Activated CD4-positive, alpha-beta memory T cell treated with anti-CD3 and anti-CD28 coated beads for 36 hours (primary cell): ENCODE data around the gene TTLL12. TPM values are rescaled to one million over a fixed set of nuclear protein-coding genes. Genes with fewer than 3 reads are reported as not detected.

Experiments
- CTCF ChIA-PET: fragments of 350-600 bp; sonication (Branson Sonifier 250); formaldehyde crosslinking; loops from one replicate; lab custom pipeline; 2021; ENCODE audit warnings: antibody characterized with exemption, inconsistent platforms; lab: Charles Lee
- POLR2A ChIA-PET: fragments of 350-600 bp; sonication (Branson Sonifier 250); formaldehyde crosslinking; loops from one replicate; lab custom pipeline; 2021; ENCODE audit warnings: antibody characterized with exemption; lab: Charles Lee
- DNase-seq: peaks from one replicate; pipeline ENCODE4 v3.0.0-alpha.2; 2020
- H3K27ac Mint-ChIP-seq: one replicate; pipeline ENCODE4 v1.8.0; 2021; ENCODE audit warnings: mixed read lengths
- H3K27me3 Mint-ChIP-seq: one replicate; pipeline ENCODE4 v1.8.0; 2021; ENCODE audit warnings: mixed read lengths
- H3K36me3 Mint-ChIP-seq: one replicate; pipeline ENCODE4 v1.8.0; 2021; ENCODE audit warnings: mixed read lengths
- H3K4me1 Mint-ChIP-seq: one replicate; pipeline ENCODE4 v1.8.0; 2021; ENCODE audit warnings: low read depth, mixed read lengths
- H3K4me3 Mint-ChIP-seq: one replicate; pipeline ENCODE4 v1.8.0; 2021; ENCODE audit warnings: mild to moderate bottlenecking, mixed read lengths
- H3K9me3 Mint-ChIP-seq: one replicate; pipeline ENCODE4 v1.8.0; 2021; ENCODE audit warnings: mixed read lengths
- intact Hi-C: fragments of 100-400 bp; cut with micrococcal nuclease; formaldehyde crosslinking; loops from one replicate; pipeline ENCODE4 v1.15.1; 2023
- total RNA-seq, 2 experiments: library from RNA; stranded (reverse); gene quantifications; one replicate each; pipeline ENCODE4 v1.2.3, GENCODE V29; 2021

TTLL12 gene
- total RNA-seq, 2 experiments from 2014 or later, result 64.4 to 67.0 TPM

- H3K27me3 Mint-ChIP-seq, result no peaks in the 10 kb centered on the region
- peaks cover 8% of the 10 kb centered on the region for H3K36me3 Mint-ChIP-seq
- intact Hi-C loops, result no loop called here
- no peak for DNase-seq
- no peak overlapping the region for H3K27ac Mint-ChIP-seq
- no peaks in the 10 kb centered on the region for H3K9me3 Mint-ChIP-seq
- ChIA-PET CTCF (no interaction called here), POLR2A (no interaction called here)
- H3K4me1 Mint-ChIP-seq, result no peaks in the 10 kb centered on the region
- no peak overlapping the region for H3K4me3 Mint-ChIP-seq
These were observed 19.8 kb downstream of the TTLL12 start for GRCh38 chr22:43167001-43167589.

GRCh38 chr22:43166132-43166930 is 20.6 kb downstream of the TTLL12 start:
- no peaks in the 10 kb centered on the region for H3K9me3 Mint-ChIP-seq
- no peak overlapping the region for H3K27ac Mint-ChIP-seq
- ChIA-PET CTCF (no interaction called here), POLR2A (no interaction called here)
- peaks cover 7% of the 10 kb centered on the region for H3K36me3 Mint-ChIP-seq
- no peaks in the 10 kb centered on the region for H3K27me3 Mint-ChIP-seq
- DNase-seq, result no peak
- intact Hi-C loops, result no loop called here
- H3K4me3 Mint-ChIP-seq, result no peak overlapping the region
- no peaks in the 10 kb centered on the region for H3K4me1 Mint-ChIP-seq

GRCh38 chr22:43164636-43165035 is 22.3 kb downstream of the TTLL12 start:
- no peaks in the 10 kb centered on the region for H3K9me3 Mint-ChIP-seq
- intact Hi-C loops, result no loop called here
- CTCF ChIA-PET, result no interaction called here
- H3K36me3 Mint-ChIP-seq, result peaks cover 4% of the 10 kb centered on the region
- no peak overlapping the region for H3K4me3 Mint-ChIP-seq
- no peaks in the 10 kb centered on the region for H3K27me3 Mint-ChIP-seq
- POLR2A ChIA-PET, result no interaction called here
- H3K4me1 Mint-ChIP-seq, result no peaks in the 10 kb centered on the region
- no peak for DNase-seq
- no peak overlapping the region for H3K27ac Mint-ChIP-seq

- H3K9me3 Mint-ChIP-seq, result no peaks in the 10 kb centered on the region
- no peaks in the 10 kb centered on the region for H3K4me1 Mint-ChIP-seq
- POLR2A ChIA-PET, result no interaction called here
- H3K36me3 Mint-ChIP-seq, result peaks cover 4% of the 10 kb centered on the region
- CTCF ChIA-PET, result no interaction called here
- no peak for DNase-seq
- H3K27me3 Mint-ChIP-seq, result no peaks in the 10 kb centered on the region
- no peak overlapping the region for H3K4me3 Mint-ChIP-seq
- intact Hi-C loops, result no loop called here
- no peak overlapping the region for H3K27ac Mint-ChIP-seq
These were observed 23.6 kb downstream of the TTLL12 start for GRCh38 chr22:43163241-43163795.

- ChIA-PET POLR2A (no interaction called here), CTCF (no interaction called here)
- Mint-ChIP-seq H3K4me1 (no peaks in the 10 kb centered on the region), H3K36me3 (peaks cover 4% of the 10 kb centered on the region), H3K9me3 (no peaks in the 10 kb centered on the region), H3K4me3 (no peak overlapping the region), H3K27me3 (no peaks in the 10 kb centered on the region), H3K27ac (no peak overlapping the region)
- intact Hi-C loops, result no loop called here
- DNase-seq, result no peak
These were observed 24.4 kb downstream of the TTLL12 start for GRCh38 chr22:43162412-43163150.

- H3K9me3 Mint-ChIP-seq, result no peaks in the 10 kb centered on the region
- H3K4me3 Mint-ChIP-seq, result no peak overlapping the region
- H3K27me3 Mint-ChIP-seq, result no peaks in the 10 kb centered on the region
- peaks cover 4% of the 10 kb centered on the region for H3K36me3 Mint-ChIP-seq
- CTCF ChIA-PET, result no interaction called here
- intact Hi-C loops, result no loop called here
- POLR2A ChIA-PET, result no interaction called here
- H3K4me1 Mint-ChIP-seq, result peaks cover 3% of the 10 kb centered on the region
- DNase-seq, result no peak
- H3K27ac Mint-ChIP-seq, result no peak overlapping the region
These were observed 26.3 kb downstream of the TTLL12 start for GRCh38 chr22:43160497-43161126.

GRCh38 chr22:43159484-43160178 is 27.3 kb downstream of the TTLL12 start:
- ChIA-PET POLR2A (no interaction called here), CTCF (no interaction called here)
- Mint-ChIP-seq H3K36me3 (peaks cover 4% of the 10 kb centered on the region), H3K27ac (no peak overlapping the region), H3K27me3 (no peaks in the 10 kb centered on the region), H3K9me3 (no peaks in the 10 kb centered on the region), H3K4me3 (no peak overlapping the region), H3K4me1 (peaks cover 4% of the 10 kb centered on the region)
- intact Hi-C loops, result no loop called here
- DNase-seq, result no peak

GRCh38 chr22:43158778-43159483 is 28.0 kb downstream of the TTLL12 start:
- H3K36me3 Mint-ChIP-seq, result peaks cover 4% of the 10 kb centered on the region
- DNase-seq, result no peak
- no peaks in the 10 kb centered on the region for H3K9me3 Mint-ChIP-seq
- peaks cover 7% of the 10 kb centered on the region for H3K4me1 Mint-ChIP-seq
- no peak overlapping the region for H3K4me3 Mint-ChIP-seq
- intact Hi-C loops, result no loop called here
- no peak overlapping the region for H3K27ac Mint-ChIP-seq
- H3K27me3 Mint-ChIP-seq, result no peaks in the 10 kb centered on the region
- ChIA-PET POLR2A (no interaction called here), CTCF (no interaction called here)

- ChIA-PET POLR2A (no interaction called here), CTCF (no interaction called here)
- Mint-ChIP-seq H3K27me3 (no peaks in the 10 kb centered on the region), H3K4me3 (no peak overlapping the region), H3K36me3 (peaks cover 4% of the 10 kb centered on the region), H3K27ac (no peak overlapping the region), H3K9me3 (no peaks in the 10 kb centered on the region), H3K4me1 (peaks cover 8% of the 10 kb centered on the region)
- no peak for DNase-seq
- intact Hi-C loops, result no loop called here
These were observed 28.9 kb downstream of the TTLL12 start for GRCh38 chr22:43157874-43158546.

GRCh38 chr22:43156413-43156812 is 30.5 kb downstream of the TTLL12 start:
- DNase-seq, result no peak
- Mint-ChIP-seq H3K36me3 (peaks cover 2% of the 10 kb centered on the region), H3K4me1 (peaks cover 10% of the 10 kb centered on the region), H3K27ac (no peak overlapping the region), H3K27me3 (no peaks in the 10 kb centered on the region), H3K9me3 (no peaks in the 10 kb centered on the region), H3K4me3 (no peak overlapping the region)
- ChIA-PET CTCF (no interaction called here), POLR2A (no interaction called here)
- intact Hi-C loops, result no loop called here

GRCh38 chr22:43155789-43156188 is 31.1 kb downstream of the TTLL12 start:
- intact Hi-C loops, result no loop called here
- no peak overlapping the region for H3K4me3 Mint-ChIP-seq
- peaks cover 13% of the 10 kb centered on the region for H3K4me1 Mint-ChIP-seq
- H3K27ac Mint-ChIP-seq, result no peak overlapping the region
- no peaks in the 10 kb centered on the region for H3K9me3 Mint-ChIP-seq
- H3K27me3 Mint-ChIP-seq, result no peaks in the 10 kb centered on the region
- no peak for DNase-seq
- ChIA-PET POLR2A (no interaction called here), CTCF (no interaction called here)
- peaks cover 2% of the 10 kb centered on the region for H3K36me3 Mint-ChIP-seq
